Erythroblast (primary cell): ENCODE results near the gene LRRC57.

Experiments
- GATA1 ChIP-seq: IDR thresholded peaks from 2 replicates; pipeline ENCODE4 v1.6.1; 2011; ENCODE audit warnings: low read depth, mild to moderate bottlenecking, control low read depth, low read length, moderate library complexity
- POLR2A ChIP-seq: IDR thresholded peaks from 2 replicates; pipeline ENCODE4 v1.6.1; 2011; ENCODE audit warnings: mild to moderate bottlenecking, low read length

- no peak for TF ChIP-seq POLR2A
- no peak for TF ChIP-seq GATA1
These were observed 50.2 kb downstream of the LRRC57 start for GRCh38 chr15:42498212-42499068.
